Skin epidermis (tissue), 12 donors: Measurements from ENCODE around the gene FPGS.
A peak's percentile ranks its signal among the peaks of the same experiment; 100 is the strongest.

Experiments used
- H3K27ac ChIP-seq, 21 experiments: fragments of 200-600 bp; sonication (generic) in 11 of 21; one replicate each; pipeline ENCODE4 v1.5.0; 2020; ENCODE audit warnings: mild to moderate bottlenecking in 3 of 21, inconsistent platforms in 2 of 21, moderate library complexity in 2 of 21
- H3K4me3 ChIP-seq, 7 experiments: fragments of 200-600 bp; sonication (generic) in 2 of 7; one replicate each; pipeline ENCODE4 v1.5.0; 2020; ENCODE audit warnings: inconsistent platforms in 2 of 7, mild to moderate bottlenecking in 2 of 7, moderate library complexity in 1 of 7

The FPGS gene

GRCh38 chr9:127806871-127807270, 4.2 kb downstream of the FPGS start:
- H3K4me3 ChIP-seq: no peak overlapping the region

GRCh38 chr9:127808347-127809001, 5.8 kb downstream of the FPGS start:
- Histone ChIP-seq H3K27ac (no peak overlapping the region), H3K4me3 (no peak overlapping the region)

More at GRCh38 chr9:127806871-127807270, 4.2 kb downstream of the FPGS start:
- no peak overlapping the region for H3K27ac ChIP-seq

GRCh38 chr9:127809002-127809539, 6.4 kb downstream of the FPGS start:
- peak overlapping the region in 4 of 21 experiments; percentile 43 to 59 (median 58) for H3K27ac ChIP-seq
- H3K4me3 ChIP-seq: no peak overlapping the region

- peak overlapping the region in 5 of 21 experiments; percentile 6 to 59 (median 57) for H3K27ac ChIP-seq
- no peak overlapping the region for H3K4me3 ChIP-seq
Measured at GRCh38 chr9:127809540-127810377, 7.1 kb downstream of the FPGS start.

- Histone ChIP-seq H3K4me3 (no peak overlapping the region), H3K27ac (peak overlapping the region in 3 of 21 experiments; percentile 6 to 9 (median 6))
Measured at GRCh38 chr9:127810378-127811187, 7.9 kb downstream of the FPGS start.

GRCh38 chr9:127812011-127812410, 9.3 kb downstream of the FPGS start:
- no peak overlapping the region for H3K27ac ChIP-seq
- no peak overlapping the region for H3K4me3 ChIP-seq

- Histone ChIP-seq H3K27ac (peak overlapping the region in 1 of 21 experiments; percentile 38), H3K4me3 (no peak overlapping the region)
Measured at GRCh38 chr9:127812936-127813675, 10.4 kb downstream of the FPGS start.

GRCh38 chr9:127813686-127814226, 11.1 kb downstream of the FPGS start:
- Histone ChIP-seq H3K27ac (peak overlapping the region in 1 of 21 experiments; percentile 38), H3K4me3 (no peak overlapping the region)

GRCh38 chr9:127814619-127815511, 12.2 kb downstream of the FPGS start:
- Histone ChIP-seq H3K4me3 (no peak overlapping the region), H3K27ac (no peak overlapping the region)

GRCh38 chr9:127815512-127816361, 13.1 kb downstream of the FPGS start:
- no peak overlapping the region for H3K27ac ChIP-seq
- H3K4me3 ChIP-seq: no peak overlapping the region

- Histone ChIP-seq H3K4me3 (no peak overlapping the region), H3K27ac (peak overlapping the region in 1 of 21 experiments; percentile 34)
Measured at GRCh38 chr9:127816362-127816725, 13.7 kb downstream of the FPGS start.

GRCh38 chr9:127816728-127817127, 14.0 kb downstream of the FPGS start:
- Histone ChIP-seq H3K27ac (peak overlapping the region in 1 of 21 experiments; percentile 34), H3K4me3 (no peak overlapping the region)

- H3K4me3 ChIP-seq: no peak overlapping the region
- H3K27ac ChIP-seq: no peak overlapping the region
Measured at GRCh38 chr9:127817881-127818434, 15.3 kb downstream of the FPGS start.

- no peak overlapping the region for H3K27ac ChIP-seq
Measured at GRCh38 chr9:127818574-127818973, 15.9 kb downstream of the FPGS start.

GRCh38 chr9:127822108-127822507, 19.4 kb downstream of the FPGS start:
- Histone ChIP-seq H3K4me3 (no peak overlapping the region), H3K27ac (no peak overlapping the region)

More at GRCh38 chr9:127818574-127818973, 15.9 kb downstream of the FPGS start:
- H3K4me3 ChIP-seq: no peak overlapping the region

- no peak overlapping the region for H3K27ac ChIP-seq
- no peak overlapping the region for H3K4me3 ChIP-seq
Measured at GRCh38 chr9:127825319-127826051, 22.8 kb downstream of the FPGS start.
